HEK293T (cell line): ENCODE results near the gene OSR1.

Source experiments
- ELF4 ChIP-seq: fragments of 450-650 bp; IDR thresholded peaks from 2 replicates; pipeline ENCODE4 v1.6.1; 2017; ENCODE audit warnings: antibody characterized with exemption
- NFRKB ChIP-seq: fragments of 450-650 bp; IDR thresholded peaks from 2 replicates; pipeline ENCODE4 v1.6.1; 2016; ENCODE audit warnings: mild to moderate bottlenecking, moderate library complexity
- SUZ12 ChIP-seq: fragments of 450-650 bp; IDR thresholded peaks from 2 replicates; pipeline ENCODE4 v1.6.1; 2016; ENCODE audit warnings: mild to moderate bottlenecking
- TARDBP ChIP-seq: fragments of 450-650 bp; IDR thresholded peaks from 2 replicates; pipeline ENCODE4 v1.6.1; 2016

- TF ChIP-seq NFRKB, result no peak
- TF ChIP-seq TARDBP, result no peak
- no peak for TF ChIP-seq SUZ12
- TF ChIP-seq ELF4, result no peak
These were observed 6.3 kb downstream of the OSR1 start for GRCh38 chr2:19351899-19352697.
